ENCODE measurements around the gene SV2C. TPM values are rescaled to one million over a fixed set of nuclear protein-coding genes. Genes with fewer than 3 reads are reported as not detected.

The SV2C gene
- total and polyA plus RNA-seq, 2 donors (not counting 1 experiment from before 2014, with no cell fraction given) = not detected

- Histone ChIP-seq H3K27me3 (ENCODE audit: control insufficient read depth, insufficient read depth, low read length) (no peaks in the 10 kb centered on the region), H3K27ac (ENCODE audit: insufficient read depth, low read length) (no peak overlapping the region), H3K79me2 (ENCODE audit: control insufficient read depth, insufficient read depth, low read length) (no peaks in the 10 kb centered on the region), H3K4me1 (ENCODE audit: control insufficient read depth, extremely low read depth, insufficient read depth, low read length) (no peaks in the 10 kb centered on the region), H3K4me3 (replicated peaks in 1 of 4; ENCODE audit: control extremely low read depth in 1 of 4, insufficient read depth in 1 of 4, low read depth in 3 of 4, low read length in 4 of 4) (no peak overlapping the region), H3K9ac (ENCODE audit: insufficient read depth, low read length) (no peak overlapping the region), H3K9me3 (ENCODE audit: control insufficient read depth, insufficient read depth, low read depth, low read length) (no peaks in the 10 kb centered on the region), H3K36me3 (ENCODE audit: control insufficient read depth, insufficient read depth, low read length) (no peaks in the 10 kb centered on the region), H3K4me2 (ENCODE audit: extremely low read depth, insufficient read depth, low read length) (no peak overlapping the region), H2AFZ (ENCODE audit: low read length) (no peak overlapping the region), H4K20me1 (ENCODE audit: control insufficient read depth, extremely low read depth, insufficient read depth, low read length) (no peaks in the 10 kb centered on the region)
- no peak for DNase-seq (ENCODE audit: low read depth in 2 of 2)
- TF ChIP-seq EZH2 (IDR thresholded peaks at IDR 0.05; ENCODE audit: low read length, missing control alignments) = no peak
- TF ChIP-seq, protein P1, sequence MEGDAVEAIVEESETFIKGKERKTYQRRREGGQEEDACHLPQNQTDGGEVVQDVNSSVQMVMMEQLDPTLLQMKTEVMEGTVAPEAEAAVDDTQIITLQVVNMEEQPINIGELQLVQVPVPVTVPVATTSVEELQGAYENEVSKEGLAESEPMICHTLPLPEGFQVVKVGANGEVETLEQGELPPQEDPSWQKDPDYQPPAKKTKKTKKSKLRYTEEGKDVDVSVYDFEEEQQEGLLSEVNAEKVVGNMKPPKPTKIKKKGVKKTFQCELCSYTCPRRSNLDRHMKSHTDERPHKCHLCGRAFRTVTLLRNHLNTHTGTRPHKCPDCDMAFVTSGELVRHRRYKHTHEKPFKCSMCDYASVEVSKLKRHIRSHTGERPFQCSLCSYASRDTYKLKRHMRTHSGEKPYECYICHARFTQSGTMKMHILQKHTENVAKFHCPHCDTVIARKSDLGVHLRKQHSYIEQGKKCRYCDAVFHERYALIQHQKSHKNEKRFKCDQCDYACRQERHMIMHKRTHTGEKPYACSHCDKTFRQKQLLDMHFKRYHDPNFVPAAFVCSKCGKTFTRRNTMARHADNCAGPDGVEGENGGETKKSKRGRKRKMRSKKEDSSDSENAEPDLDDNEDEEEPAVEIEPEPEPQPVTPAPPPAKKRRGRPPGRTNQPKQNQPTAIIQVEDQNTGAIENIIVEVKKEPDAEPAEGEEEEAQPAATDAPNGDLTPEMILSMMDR (conservative IDR thresholded peaks at IDR 0.05 in 1 of 2, IDR thresholded peaks at IDR 0.05 in 1 of 2; ENCODE audit: low read depth in 1 of 2, low read length in 2 of 2) = no peak
These were observed 79.2 kb downstream of the SV2C start for GRCh38 chr5:76162335-76162734.

GRCh38 chr5:76163111-76163628, 80.0 kb downstream of the SV2C start:
- no peaks in the 10 kb centered on the region for H3K27me3 ChIP-seq (ENCODE audit: control insufficient read depth, insufficient read depth, low read length)
- H2AFZ ChIP-seq (ENCODE audit: low read length) = no peak overlapping the region
- no peak overlapping the region for H3K27ac ChIP-seq (ENCODE audit: insufficient read depth, low read length)
- no peak for DNase-seq (ENCODE audit: low read depth in 2 of 2)
- H3K79me2 ChIP-seq (ENCODE audit: control insufficient read depth, insufficient read depth, low read length) = no peaks in the 10 kb centered on the region
- H3K4me2 ChIP-seq (ENCODE audit: extremely low read depth, insufficient read depth, low read length) = no peak overlapping the region
- TF ChIP-seq, protein P1 (conservative IDR thresholded peaks at IDR 0.05 in 1 of 2, IDR thresholded peaks at IDR 0.05 in 1 of 2; ENCODE audit: low read depth in 1 of 2, low read length in 2 of 2) = no peak
- TF ChIP-seq EZH2 (IDR thresholded peaks at IDR 0.05; ENCODE audit: low read length, missing control alignments) = no peak
- H3K9ac ChIP-seq (ENCODE audit: insufficient read depth, low read length) = no peak overlapping the region
- no peaks in the 10 kb centered on the region for H3K36me3 ChIP-seq (ENCODE audit: control insufficient read depth, insufficient read depth, low read length)
- H3K4me1 ChIP-seq (ENCODE audit: control insufficient read depth, extremely low read depth, insufficient read depth, low read length) = no peaks in the 10 kb centered on the region
- no peaks in the 10 kb centered on the region for H3K9me3 ChIP-seq (ENCODE audit: control insufficient read depth, insufficient read depth, low read depth, low read length)
- no peak overlapping the region for H3K4me3 ChIP-seq (replicated peaks in 1 of 4; ENCODE audit: control extremely low read depth in 1 of 4, insufficient read depth in 1 of 4, low read depth in 3 of 4, low read length in 4 of 4)
- H4K20me1 ChIP-seq (ENCODE audit: control insufficient read depth, extremely low read depth, insufficient read depth, low read length) = no peaks in the 10 kb centered on the region

DNA sequence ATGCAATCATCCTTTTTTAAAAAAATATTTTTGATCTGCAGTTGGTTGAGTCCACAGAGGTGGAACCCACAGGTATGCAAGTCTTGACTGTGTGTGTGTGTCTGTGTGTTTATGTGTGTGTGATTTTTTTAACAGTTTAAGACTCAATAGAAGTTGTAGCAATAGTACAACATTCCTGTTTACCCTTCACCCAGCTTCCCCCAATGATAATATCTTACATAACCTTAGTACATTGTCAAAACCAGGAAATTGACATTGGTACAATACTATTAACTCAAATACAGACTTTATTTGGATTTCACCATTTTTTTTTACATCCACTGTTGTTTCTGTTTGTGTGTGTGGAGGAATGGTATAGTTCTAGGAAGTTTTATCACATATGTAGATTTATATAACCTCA, 81.8 kb downstream of the SV2C start:
- H3K27ac ChIP-seq (ENCODE audit: insufficient read depth, low read length) = no peak overlapping the region
- no peak for DNase-seq (ENCODE audit: low read depth in 2 of 2)
- H2AFZ ChIP-seq (ENCODE audit: low read length) = no peak overlapping the region
- no peak for TF ChIP-seq EZH2 (IDR thresholded peaks at IDR 0.05; ENCODE audit: low read length, missing control alignments)
- TF ChIP-seq, protein P1 (conservative IDR thresholded peaks at IDR 0.05 in 1 of 2, IDR thresholded peaks at IDR 0.05 in 1 of 2; ENCODE audit: low read depth in 1 of 2, low read length in 2 of 2) = no peak
- H3K9me3 ChIP-seq (ENCODE audit: control insufficient read depth, insufficient read depth, low read depth, low read length) = no peaks in the 10 kb centered on the region
- H3K4me2 ChIP-seq (ENCODE audit: extremely low read depth, insufficient read depth, low read length) = no peak overlapping the region
- H3K4me3 ChIP-seq (replicated peaks in 1 of 4; ENCODE audit: control extremely low read depth in 1 of 4, insufficient read depth in 1 of 4, low read depth in 3 of 4, low read length in 4 of 4) = no peak overlapping the region
- no peak overlapping the region for H3K9ac ChIP-seq (ENCODE audit: insufficient read depth, low read length)
- no peaks in the 10 kb centered on the region for H3K4me1 ChIP-seq (ENCODE audit: control insufficient read depth, extremely low read depth, insufficient read depth, low read length)
- no peaks in the 10 kb centered on the region for H3K36me3 ChIP-seq (ENCODE audit: control insufficient read depth, insufficient read depth, low read length)
- H3K27me3 ChIP-seq (ENCODE audit: control insufficient read depth, insufficient read depth, low read length) = no peaks in the 10 kb centered on the region
- H4K20me1 ChIP-seq (ENCODE audit: control insufficient read depth, extremely low read depth, insufficient read depth, low read length) = no peaks in the 10 kb centered on the region
- H3K79me2 ChIP-seq (ENCODE audit: control insufficient read depth, insufficient read depth, low read length) = no peaks in the 10 kb centered on the region

Measured in fibroblast of lung (primary cell).